Esophagus squamous epithelium (tissue), 4 donors: Measurements from ENCODE around the gene WBP1.

Experiments used
- POLR2A ChIP-seq, 4 donors: fragments of 450-650 bp; IDR thresholded peaks; one replicate each; pipeline ENCODE4 v1.6.1; 2017; ENCODE audit warnings: antibody characterized with exemption in 4 of 4, mild to moderate bottlenecking in 4 of 4, moderate library complexity in 3 of 4
- TF ChIP-seq, protein P1 (sequence below), 6 experiments: fragments of 450-650 bp in 4 of 6; fragments of 200-600 bp in 2 of 6; sonication (generic) in 2 of 6; IDR thresholded peaks; one replicate each; pipeline ENCODE4 v1.5.1; 2016 to 2019; ENCODE audit warnings: antibody characterized with exemption in 6 of 6, mild to moderate bottlenecking in 4 of 6, moderate library complexity in 4 of 6

DNA sequence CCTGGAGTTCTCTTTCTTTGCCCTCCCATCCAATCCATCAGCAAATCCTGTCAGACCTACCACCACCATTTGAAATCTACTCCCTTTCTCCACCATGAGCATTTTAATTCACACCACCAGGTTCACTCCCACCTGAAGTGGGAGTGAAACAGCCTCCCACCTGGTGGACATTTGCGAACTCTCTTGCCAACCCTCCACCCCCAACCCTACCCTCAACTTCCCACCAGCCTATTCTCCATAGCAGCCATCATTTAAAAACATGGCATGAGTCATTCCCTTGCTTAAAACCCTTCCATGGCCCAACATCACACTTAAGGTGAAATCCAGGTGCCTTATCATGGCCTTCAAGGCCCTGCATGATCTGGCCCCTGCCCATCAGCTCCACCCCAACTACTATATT lies 20.0 kb upstream of the WBP1 start:
- TF ChIP-seq, protein P1, sequence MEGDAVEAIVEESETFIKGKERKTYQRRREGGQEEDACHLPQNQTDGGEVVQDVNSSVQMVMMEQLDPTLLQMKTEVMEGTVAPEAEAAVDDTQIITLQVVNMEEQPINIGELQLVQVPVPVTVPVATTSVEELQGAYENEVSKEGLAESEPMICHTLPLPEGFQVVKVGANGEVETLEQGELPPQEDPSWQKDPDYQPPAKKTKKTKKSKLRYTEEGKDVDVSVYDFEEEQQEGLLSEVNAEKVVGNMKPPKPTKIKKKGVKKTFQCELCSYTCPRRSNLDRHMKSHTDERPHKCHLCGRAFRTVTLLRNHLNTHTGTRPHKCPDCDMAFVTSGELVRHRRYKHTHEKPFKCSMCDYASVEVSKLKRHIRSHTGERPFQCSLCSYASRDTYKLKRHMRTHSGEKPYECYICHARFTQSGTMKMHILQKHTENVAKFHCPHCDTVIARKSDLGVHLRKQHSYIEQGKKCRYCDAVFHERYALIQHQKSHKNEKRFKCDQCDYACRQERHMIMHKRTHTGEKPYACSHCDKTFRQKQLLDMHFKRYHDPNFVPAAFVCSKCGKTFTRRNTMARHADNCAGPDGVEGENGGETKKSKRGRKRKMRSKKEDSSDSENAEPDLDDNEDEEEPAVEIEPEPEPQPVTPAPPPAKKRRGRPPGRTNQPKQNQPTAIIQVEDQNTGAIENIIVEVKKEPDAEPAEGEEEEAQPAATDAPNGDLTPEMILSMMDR (IDR thresholded peaks at IDR 0.05) = no peak
- no peak for TF ChIP-seq POLR2A (IDR thresholded peaks at IDR 0.05)
